ENCODE data around the gene ANGPTL5.

- TF ChIP-seq EZH2 (IDR thresholded peaks at IDR 0.05; ENCODE audit: borderline replicate concordance, low read length) (no peak), CTCF (IDR thresholded peaks at IDR 0.05; ENCODE audit: low read length) (no peak)
These were observed 7.2 kb upstream of the ANGPTL5 start for GRCh38 chr11:101923554-101923953.
